ENCODE measurements around the gene METTL1. TPM values are rescaled to one million over a fixed set of nuclear protein-coding genes. Genes with fewer than 3 reads are reported as not detected.

The METTL1 gene
- polyA plus RNA-seq, 2 donors, result 18.8 to 19.3 TPM

DNA sequence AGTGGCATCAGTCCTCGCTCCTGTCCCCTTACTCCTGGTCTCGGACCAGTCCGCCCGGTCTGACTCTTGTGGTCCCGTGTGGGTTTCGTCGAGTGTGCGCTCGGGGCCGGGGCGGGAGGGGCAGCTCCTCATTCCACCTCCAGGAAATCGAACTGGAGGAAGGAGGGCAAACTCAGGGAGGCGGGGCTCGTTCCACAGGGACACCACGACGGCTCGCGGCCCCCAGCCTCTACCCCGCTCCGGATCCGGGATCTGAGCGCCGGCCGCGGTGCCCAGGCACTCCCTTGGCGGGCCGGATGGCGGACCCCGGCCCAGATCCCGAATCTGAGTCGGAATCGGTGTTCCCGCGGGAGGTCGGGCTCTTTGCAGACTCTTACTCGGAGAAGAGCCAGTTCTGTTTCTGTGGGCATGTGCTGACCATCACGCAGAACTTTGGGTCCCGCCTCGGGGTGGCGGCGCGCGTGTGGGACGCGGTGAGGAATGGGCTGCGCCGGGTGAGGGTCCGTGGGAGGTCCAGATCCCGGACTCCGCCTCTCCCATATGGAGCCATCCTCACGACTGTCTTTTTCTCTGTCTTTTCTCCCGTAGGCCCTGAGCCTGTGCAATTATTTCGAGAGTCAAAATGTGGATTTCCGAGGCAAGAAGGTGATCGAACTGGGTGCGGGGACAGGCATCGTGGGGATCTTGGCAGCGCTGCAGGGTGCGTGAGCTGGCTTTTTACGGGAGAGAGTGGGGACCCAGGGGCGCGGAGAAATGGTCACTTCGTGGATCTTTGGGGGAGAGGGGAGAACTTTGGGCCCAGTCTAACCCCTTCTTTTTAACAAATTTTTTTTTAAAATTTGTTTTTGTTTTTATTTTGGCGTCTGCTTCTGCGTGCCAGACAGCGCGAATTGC, 771 bp upstream of the METTL1 start, which contains the start of gene EEF1AKMT3:
Gene EEF1AKMT3 (plus strand): TSS at position 186 of the 894 bp plus-strand sequence. CDS start 111 bp downstream, at position 297.
- no peaks in the 10 kb centered on the region for H3K27me3 ChIP-seq (ENCODE audit: control insufficient read depth in 1 of 2, insufficient read depth in 2 of 2, low read length in 2 of 2)
- H3K27ac ChIP-seq (ENCODE audit: low read depth in 2 of 2, low read length in 1 of 2), result peak within 1 kb of the TSS; percentile 85 to 98
- WGBS, 2 donors, result 1 to 3% methylated on average over 66 to 67 of the region's 67 CpGs
- peaks cover 3 to 4% of the 10 kb centered on the region in 2 donors for H3K4me1 ChIP-seq (ENCODE audit: control insufficient read depth in 2 of 2, insufficient read depth in 2 of 2, low read length in 1 of 2)
- H3K9me3 ChIP-seq (ENCODE audit: control insufficient read depth in 2 of 2, insufficient read depth in 1 of 2, low read depth in 1 of 2, low read length in 1 of 2), result no peaks in the 10 kb centered on the region
- peak within 1 kb of the TSS; percentile 80 to 85 for H3K4me3 ChIP-seq (ENCODE audit: low read depth in 1 of 2, low read length in 2 of 2)
- peaks cover 0 to 7% of the 10 kb centered on the region in 2 donors for H3K36me3 ChIP-seq (ENCODE audit: control insufficient read depth in 2 of 2, insufficient read depth in 2 of 2, low read length in 1 of 2)

DNA sequence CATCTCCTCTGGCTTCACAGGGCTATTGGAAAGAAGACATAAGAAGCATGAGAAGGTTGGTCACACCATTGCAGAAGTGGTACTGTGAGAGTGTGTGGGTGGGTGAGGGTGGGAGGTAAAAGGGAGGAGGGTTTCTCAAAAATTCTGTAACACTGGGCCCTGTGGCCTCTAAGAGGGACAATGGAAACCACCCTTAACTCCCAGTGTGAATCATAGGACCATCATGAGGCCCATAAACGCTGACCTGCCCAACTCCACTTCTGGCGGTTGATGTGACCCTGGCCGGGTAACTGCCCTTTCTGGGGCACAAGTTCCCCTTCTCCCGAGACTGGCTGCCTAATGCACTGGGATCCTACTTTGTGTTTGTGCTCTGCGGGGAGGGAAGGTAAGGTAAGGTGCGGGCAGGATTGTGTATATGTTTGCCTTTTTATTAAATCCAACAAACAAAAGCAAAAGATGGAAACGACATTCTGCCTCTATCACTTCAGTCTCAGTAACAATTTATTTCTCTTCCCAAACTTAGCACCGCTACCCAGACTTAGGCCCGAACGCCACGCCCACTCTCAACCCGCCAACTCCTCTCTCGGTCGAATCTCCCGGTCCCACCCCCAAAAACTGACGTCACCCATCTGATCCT, 551 bp downstream of the METTL1 start:
- Histone ChIP-seq H3K4me3 (ENCODE audit: low read depth in 1 of 2, low read length in 2 of 2) (peak overlapping the region; percentile 80 to 85), H3K27ac (ENCODE audit: low read depth in 2 of 2, low read length in 1 of 2) (peak overlapping the region; percentile 85 to 98), H3K9me3 (ENCODE audit: control insufficient read depth in 2 of 2, insufficient read depth in 1 of 2, low read depth in 1 of 2, low read length in 1 of 2) (no peaks in the 10 kb centered on the region), H3K27me3 (ENCODE audit: control insufficient read depth in 1 of 2, insufficient read depth in 2 of 2, low read length in 2 of 2) (no peaks in the 10 kb centered on the region), H3K36me3 (ENCODE audit: control insufficient read depth in 2 of 2, insufficient read depth in 2 of 2, low read length in 1 of 2) (peaks cover 0 to 7% of the 10 kb centered on the region in 2 donors), H3K4me1 (ENCODE audit: control insufficient read depth in 2 of 2, insufficient read depth in 2 of 2, low read length in 1 of 2) (peaks cover 10% of the 10 kb centered on the region in 2 donors)
- 0 to 2% methylated on average over 16 of the region's 16 CpGs for WGBS, 2 donors

DNA sequence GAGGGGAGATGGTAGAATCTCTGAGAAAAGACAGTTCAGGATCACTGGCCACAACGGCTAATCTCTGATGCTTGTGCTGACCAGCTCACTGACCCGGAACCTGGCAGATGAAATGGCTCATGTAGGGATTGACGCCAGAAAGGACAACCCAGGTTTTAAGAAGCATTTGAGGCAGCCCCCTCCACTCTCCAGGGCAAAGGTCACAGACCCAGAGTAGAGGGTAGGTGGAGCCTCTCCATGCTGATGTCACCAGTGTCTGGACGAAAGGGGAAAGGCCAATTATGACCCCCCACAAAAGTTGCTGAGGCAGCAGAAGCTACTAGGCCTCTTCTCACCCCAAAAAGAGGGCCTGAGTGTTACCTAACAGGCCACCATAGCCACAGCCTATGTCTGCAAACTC, 1.2 kb downstream of the METTL1 start:
- H3K27ac ChIP-seq (ENCODE audit: low read depth in 2 of 2, low read length in 1 of 2), result no peak overlapping the region
- peaks cover 0 to 7% of the 10 kb centered on the region in 2 donors for H3K36me3 ChIP-seq (ENCODE audit: control insufficient read depth in 2 of 2, insufficient read depth in 2 of 2, low read length in 1 of 2)
- H3K4me1 ChIP-seq (ENCODE audit: control insufficient read depth in 2 of 2, insufficient read depth in 2 of 2, low read length in 1 of 2), result peaks cover 16% of the 10 kb centered on the region in 2 donors
- no peaks in the 10 kb centered on the region for H3K9me3 ChIP-seq (ENCODE audit: control insufficient read depth in 2 of 2, insufficient read depth in 1 of 2, low read depth in 1 of 2, low read length in 1 of 2)
- no peak overlapping the region for H3K4me3 ChIP-seq (ENCODE audit: low read depth in 1 of 2, low read length in 2 of 2)
- H3K27me3 ChIP-seq (ENCODE audit: control insufficient read depth in 1 of 2, insufficient read depth in 2 of 2, low read length in 2 of 2), result no peaks in the 10 kb centered on the region
- 90 to 93% methylated on average over 4 of the region's 4 CpGs for WGBS, 2 donors

DNA sequence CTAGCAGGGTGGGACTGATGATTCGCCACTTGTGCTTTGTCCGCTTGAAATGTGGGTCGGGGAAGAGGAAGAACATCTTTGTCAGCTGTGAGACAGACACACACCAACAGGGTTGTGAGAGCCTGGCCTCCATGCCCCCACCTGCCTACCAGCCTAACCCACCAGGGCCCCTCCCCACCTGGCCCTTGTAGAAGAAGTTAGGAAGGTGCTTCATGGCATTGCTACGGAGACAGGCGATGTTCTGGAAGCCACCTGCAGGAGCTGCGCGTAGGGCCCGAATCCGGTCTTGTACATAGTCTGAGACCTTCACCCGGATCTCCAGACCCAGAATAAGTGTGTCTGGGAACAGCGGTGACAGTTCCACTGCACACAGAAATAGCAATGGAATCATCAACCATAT, 2.3 kb downstream of the METTL1 start:
- Histone ChIP-seq H3K27me3 (ENCODE audit: control insufficient read depth in 1 of 2, insufficient read depth in 2 of 2, low read length in 2 of 2) (no peaks in the 10 kb centered on the region), H3K27ac (ENCODE audit: low read depth in 2 of 2, low read length in 1 of 2) (no peak overlapping the region), H3K4me3 (ENCODE audit: low read depth in 1 of 2, low read length in 2 of 2) (no peak overlapping the region), H3K4me1 (ENCODE audit: control insufficient read depth in 2 of 2, insufficient read depth in 2 of 2, low read length in 1 of 2) (peaks cover 16 to 26% of the 10 kb centered on the region in 2 donors), H3K9me3 (ENCODE audit: control insufficient read depth in 2 of 2, insufficient read depth in 1 of 2, low read depth in 1 of 2, low read length in 1 of 2) (no peaks in the 10 kb centered on the region), H3K36me3 (ENCODE audit: control insufficient read depth in 2 of 2, insufficient read depth in 2 of 2, low read length in 1 of 2) (peaks cover 0 to 7% of the 10 kb centered on the region in 2 donors)
- WGBS, 2 donors, result 95 to 97% methylated on average over 11 of the region's 11 CpGs

DNA sequence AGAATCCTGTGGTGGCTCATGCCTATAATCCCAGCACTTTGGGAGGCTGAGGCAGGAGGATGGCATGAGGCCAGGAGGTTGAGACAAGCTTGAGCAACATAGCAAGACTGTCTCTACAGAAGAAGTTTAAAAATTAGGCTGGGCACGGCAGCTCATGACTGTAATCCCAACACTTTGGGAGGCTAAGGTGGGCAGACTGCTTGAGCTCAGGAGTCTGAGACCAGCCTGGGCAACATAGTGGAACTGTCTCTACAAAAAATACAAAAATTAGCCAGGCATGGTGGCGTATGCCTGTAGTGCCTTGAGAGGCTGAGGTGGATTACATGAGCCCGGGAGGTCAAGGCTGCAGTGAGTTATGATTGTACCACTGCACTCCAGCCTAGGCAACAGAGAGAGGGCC, 4.0 kb downstream of the METTL1 start:
- Histone ChIP-seq H3K9me3 (ENCODE audit: control insufficient read depth in 2 of 2, insufficient read depth in 1 of 2, low read depth in 1 of 2, low read length in 1 of 2) (no peaks in the 10 kb centered on the region), H3K36me3 (ENCODE audit: control insufficient read depth in 2 of 2, insufficient read depth in 2 of 2, low read length in 1 of 2) (peaks cover 0 to 7% of the 10 kb centered on the region in 2 donors), H3K27ac (ENCODE audit: low read depth in 2 of 2, low read length in 1 of 2) (no peak overlapping the region), H3K4me3 (ENCODE audit: low read depth in 1 of 2, low read length in 2 of 2) (no peak overlapping the region), H3K4me1 (ENCODE audit: control insufficient read depth in 2 of 2, insufficient read depth in 2 of 2, low read length in 1 of 2) (peaks cover 16 to 27% of the 10 kb centered on the region in 2 donors), H3K27me3 (ENCODE audit: control insufficient read depth in 1 of 2, insufficient read depth in 2 of 2, low read length in 2 of 2) (no peaks in the 10 kb centered on the region)
- 94% methylated on average over 3 of the region's 3 CpGs for WGBS, 2 donors

DNA sequence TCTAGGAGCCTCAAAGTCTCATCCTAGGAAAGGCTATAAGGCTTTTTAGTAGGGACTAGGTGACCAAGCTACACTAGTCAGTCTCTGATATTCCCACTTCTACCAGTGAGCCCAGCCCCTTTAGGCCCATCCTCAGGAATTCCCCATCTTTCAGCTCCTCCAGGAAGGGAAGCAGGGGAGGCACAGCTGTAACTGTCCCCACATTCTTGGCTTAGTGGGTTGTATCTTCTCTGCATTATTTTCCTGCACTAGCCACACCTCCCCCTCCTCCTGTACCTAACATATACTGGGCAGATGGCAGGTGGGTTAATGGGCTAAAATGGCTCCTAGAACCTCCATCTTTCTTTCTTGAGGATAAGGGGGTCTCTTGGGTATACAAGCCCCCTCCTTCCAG, 4.6 kb downstream of the METTL1 start:
- H3K36me3 ChIP-seq (ENCODE audit: control insufficient read depth in 2 of 2, insufficient read depth in 2 of 2, low read length in 1 of 2), result peaks cover 0 to 7% of the 10 kb centered on the region in 2 donors

DNA sequence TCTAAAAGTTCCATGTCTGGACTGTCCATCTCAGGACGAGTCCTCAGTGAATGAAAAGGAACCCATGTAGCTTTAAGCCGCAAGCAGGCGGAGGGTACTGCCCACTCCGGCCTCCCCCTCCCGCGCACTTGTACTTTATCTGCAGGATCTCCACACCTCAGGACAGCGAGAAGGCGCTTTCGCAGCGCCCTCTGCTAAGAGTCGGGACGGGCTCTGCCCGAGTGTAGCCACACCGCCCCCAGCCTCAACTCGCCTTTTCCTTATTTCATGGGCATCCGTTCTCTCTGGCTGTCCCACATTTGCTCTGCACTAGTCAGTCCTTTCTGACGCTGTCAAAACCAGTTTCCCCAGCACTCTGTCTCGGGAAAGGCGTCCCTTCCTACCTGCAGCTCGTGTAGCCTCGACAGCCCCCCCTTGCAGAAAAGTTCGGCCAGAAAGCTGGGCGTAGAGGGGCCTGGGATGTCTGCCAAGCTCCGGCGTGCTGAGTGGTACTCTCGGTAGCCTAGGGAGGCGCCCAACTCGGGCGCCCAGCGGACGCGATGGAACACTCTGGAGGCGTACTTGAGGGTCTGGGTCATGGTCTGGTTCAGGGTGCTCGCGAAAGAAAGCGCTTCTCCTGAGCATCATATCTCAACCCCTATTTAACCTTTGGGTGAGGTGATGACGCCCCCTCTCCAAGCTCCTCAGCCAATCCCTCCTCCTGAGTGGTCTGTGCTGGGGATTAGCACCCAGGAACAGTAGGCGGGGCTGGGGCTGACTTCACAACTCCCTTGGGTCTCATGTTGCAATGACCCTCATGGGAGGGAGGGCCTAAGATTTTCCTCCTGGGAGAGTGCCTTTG, 5.2 kb downstream of the METTL1 start, which contains the start of gene CYP27B1:
Gene CYP27B1 (minus strand): TSS at position 615 of the 841 bp plus-strand sequence. CDS start 37 bp downstream, at position 578.
- H3K27ac ChIP-seq (ENCODE audit: low read depth in 2 of 2, low read length in 1 of 2), result no peak within 1 kb of the TSS
- WGBS, 2 donors, result 8 to 9% methylated on average over 38 of the region's 38 CpGs
- no peaks in the 10 kb centered on the region for H3K27me3 ChIP-seq (ENCODE audit: control insufficient read depth in 1 of 2, insufficient read depth in 2 of 2, low read length in 2 of 2)
- H3K36me3 ChIP-seq (ENCODE audit: control insufficient read depth in 2 of 2, insufficient read depth in 2 of 2, low read length in 1 of 2), result peaks cover 0 to 7% of the 10 kb centered on the region in 2 donors
- H3K9me3 ChIP-seq (ENCODE audit: control insufficient read depth in 2 of 2, insufficient read depth in 1 of 2, low read depth in 1 of 2, low read length in 1 of 2), result no peaks in the 10 kb centered on the region
- peaks cover 16 to 27% of the 10 kb centered on the region in 2 donors for H3K4me1 ChIP-seq (ENCODE audit: control insufficient read depth in 2 of 2, insufficient read depth in 2 of 2, low read length in 1 of 2)
- H3K4me3 ChIP-seq (ENCODE audit: low read depth in 1 of 2, low read length in 2 of 2), result peak within 1 kb of the TSS; percentile 18 to 45

More for the DNA sequence above, 4.6 kb downstream of the METTL1 start:
- H3K27ac ChIP-seq (ENCODE audit: low read depth in 2 of 2, low read length in 1 of 2), result no peak overlapping the region
- H3K4me1 ChIP-seq (ENCODE audit: control insufficient read depth in 2 of 2, insufficient read depth in 2 of 2, low read length in 1 of 2), result peaks cover 16 to 27% of the 10 kb centered on the region in 2 donors
- H3K4me3 ChIP-seq (ENCODE audit: low read depth in 1 of 2, low read length in 2 of 2), result no peak overlapping the region
- H3K27me3 ChIP-seq (ENCODE audit: control insufficient read depth in 1 of 2, insufficient read depth in 2 of 2, low read length in 2 of 2), result no peaks in the 10 kb centered on the region
- no peaks in the 10 kb centered on the region for H3K9me3 ChIP-seq (ENCODE audit: control insufficient read depth in 2 of 2, insufficient read depth in 1 of 2, low read depth in 1 of 2, low read length in 1 of 2)

DNA sequence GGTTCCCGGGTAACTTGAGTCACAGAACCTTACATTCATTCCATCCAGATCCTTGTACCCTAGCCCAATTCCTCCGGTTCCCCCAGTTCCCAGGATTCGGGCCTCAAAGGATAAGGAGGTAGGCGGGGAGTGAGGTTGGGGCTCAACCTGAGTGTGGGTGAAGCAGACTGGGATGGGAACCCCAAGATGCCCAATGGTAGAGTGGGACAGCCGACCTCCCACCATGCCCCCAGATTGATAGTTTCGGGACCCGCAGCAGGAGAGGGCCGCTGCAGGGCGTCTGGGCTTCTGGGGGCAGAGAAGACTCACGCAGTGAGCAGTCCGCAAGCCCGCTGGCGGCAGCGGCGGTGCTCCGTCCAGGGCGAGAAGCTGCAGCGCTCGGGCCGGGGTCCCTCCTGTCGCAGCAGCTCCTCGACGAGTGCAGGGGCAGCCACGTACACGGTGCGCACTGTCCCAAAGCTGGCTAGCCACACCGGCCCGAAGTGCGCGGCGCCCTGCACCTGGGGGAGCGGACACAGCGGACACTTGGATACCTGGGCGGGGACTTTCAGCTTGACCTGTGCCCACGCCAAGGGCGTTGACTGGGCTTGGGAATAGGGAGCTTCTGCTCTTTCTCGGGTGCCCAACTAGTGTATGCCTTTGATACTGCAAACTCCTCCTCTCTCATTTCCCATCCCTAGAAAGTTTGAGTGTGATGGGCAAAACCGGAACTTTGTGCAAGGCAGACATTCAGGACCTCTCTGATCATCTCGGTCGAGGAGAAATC, 6.0 kb downstream of the METTL1 start:
- 3% methylated on average over 34 to 40 of the region's 40 CpGs for WGBS, 2 donors
- H3K36me3 ChIP-seq (ENCODE audit: control insufficient read depth in 2 of 2, insufficient read depth in 2 of 2, low read length in 1 of 2), result peaks cover 0 to 7% of the 10 kb centered on the region in 2 donors
- H3K4me1 ChIP-seq (ENCODE audit: control insufficient read depth in 2 of 2, insufficient read depth in 2 of 2, low read length in 1 of 2), result peaks cover 13 to 22% of the 10 kb centered on the region in 2 donors
- H3K27me3 ChIP-seq (ENCODE audit: control insufficient read depth in 1 of 2, insufficient read depth in 2 of 2, low read length in 2 of 2), result no peaks in the 10 kb centered on the region
- peak overlapping the region; percentile 18 to 45 for H3K4me3 ChIP-seq (ENCODE audit: low read depth in 1 of 2, low read length in 2 of 2)
- H3K9me3 ChIP-seq (ENCODE audit: control insufficient read depth in 2 of 2, insufficient read depth in 1 of 2, low read depth in 1 of 2, low read length in 1 of 2), result no peaks in the 10 kb centered on the region
- no peak overlapping the region for H3K27ac ChIP-seq (ENCODE audit: low read depth in 2 of 2, low read length in 1 of 2)
